Measurements from ENCODE around the gene MLKL.

Gene MLKL

GRCh38 chr16:74700438-74701225, at the start of gene MLKL:
TSS of gene MLKL (minus strand) at chr16:74700862. CDS start at chr16:74695757, 5,105 bp downstream.
- DNase-seq: peak; percentile 59

- no peak for DNase-seq
These were observed 48.8 kb upstream of the MLKL start for GRCh38 chr16:74749291-74750055.

- no peak for DNase-seq
These were observed 48.0 kb upstream of the MLKL start for GRCh38 chr16:74748616-74749026.

DNA sequence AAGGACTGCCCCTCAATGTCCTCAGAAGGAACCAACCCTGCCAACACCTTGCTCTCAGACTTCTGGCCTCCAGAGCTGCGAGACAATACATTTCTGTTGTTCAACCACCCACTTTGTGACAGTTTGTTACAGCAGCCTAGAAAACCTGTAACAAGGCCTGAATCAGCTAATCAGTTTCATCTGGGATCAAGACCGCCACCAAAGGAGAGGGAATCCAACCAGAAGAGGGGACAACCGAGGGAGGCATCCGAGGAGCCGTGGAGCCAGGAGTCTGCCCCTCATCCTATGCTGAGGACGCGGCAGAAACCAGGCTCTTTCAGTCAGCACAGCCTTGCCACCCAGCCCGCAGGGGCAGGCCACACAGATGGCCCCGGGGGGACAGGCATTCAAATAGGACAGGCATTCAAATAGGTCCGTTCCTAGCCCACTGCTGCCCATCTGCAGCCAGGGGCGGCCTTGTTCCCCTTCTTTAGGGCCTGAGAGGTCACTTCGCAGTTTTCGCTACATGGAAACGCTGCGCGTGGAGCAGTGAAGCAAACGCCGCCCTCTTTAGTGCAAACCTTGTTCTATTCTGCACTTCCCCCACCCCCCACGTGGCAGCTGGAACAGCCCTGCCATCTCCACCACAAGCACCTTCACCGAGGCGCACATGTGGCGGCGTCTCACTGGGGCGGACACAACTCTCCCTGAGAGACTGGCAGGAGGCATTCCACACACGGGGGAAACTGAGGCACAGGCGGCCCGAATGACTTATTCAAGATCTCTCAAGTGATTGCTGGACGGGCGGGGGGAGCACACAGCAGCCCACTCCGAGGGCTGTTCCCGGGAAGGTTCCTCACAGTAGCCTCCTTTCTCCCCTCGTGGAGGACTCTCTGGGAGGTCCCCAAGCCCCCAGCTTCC, 47.3 kb upstream of the MLKL start:
- DNase-seq: no peak

- DNase-seq: no peak
These were observed 45.3 kb upstream of the MLKL start for GRCh38 chr16:74745926-74746325.

DNA sequence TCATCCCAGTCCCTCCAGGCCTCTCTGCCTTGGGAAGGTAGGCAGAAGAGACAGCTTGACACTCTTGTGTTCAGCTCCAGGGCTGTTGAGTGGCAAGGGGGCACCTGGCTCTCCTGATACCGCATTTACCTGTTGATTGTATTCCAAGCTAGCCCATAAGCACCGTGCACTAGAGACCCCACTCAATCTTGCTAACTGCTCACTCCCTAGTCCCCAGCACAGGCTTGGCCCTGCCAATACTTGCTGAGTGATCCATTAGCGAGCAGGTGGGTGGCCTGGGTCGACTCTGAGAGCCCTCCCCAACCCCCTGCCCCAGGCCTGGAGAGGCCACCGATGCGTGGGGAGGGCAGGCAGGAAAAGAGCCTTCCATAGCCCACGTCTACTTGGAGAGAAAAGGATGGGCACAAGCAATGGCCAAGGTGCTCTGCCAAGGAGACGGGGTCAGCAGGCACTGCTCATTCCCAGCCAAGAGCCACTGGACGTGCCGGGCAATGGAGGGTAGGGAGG, 44.5 kb upstream of the MLKL start:
- DNase-seq: no peak

- no peak for DNase-seq
These were observed 43.9 kb upstream of the MLKL start for GRCh38 chr16:74744566-74744965.

- no peak for DNase-seq
These were observed 43.1 kb upstream of the MLKL start for GRCh38 chr16:74743668-74744299.

DNA sequence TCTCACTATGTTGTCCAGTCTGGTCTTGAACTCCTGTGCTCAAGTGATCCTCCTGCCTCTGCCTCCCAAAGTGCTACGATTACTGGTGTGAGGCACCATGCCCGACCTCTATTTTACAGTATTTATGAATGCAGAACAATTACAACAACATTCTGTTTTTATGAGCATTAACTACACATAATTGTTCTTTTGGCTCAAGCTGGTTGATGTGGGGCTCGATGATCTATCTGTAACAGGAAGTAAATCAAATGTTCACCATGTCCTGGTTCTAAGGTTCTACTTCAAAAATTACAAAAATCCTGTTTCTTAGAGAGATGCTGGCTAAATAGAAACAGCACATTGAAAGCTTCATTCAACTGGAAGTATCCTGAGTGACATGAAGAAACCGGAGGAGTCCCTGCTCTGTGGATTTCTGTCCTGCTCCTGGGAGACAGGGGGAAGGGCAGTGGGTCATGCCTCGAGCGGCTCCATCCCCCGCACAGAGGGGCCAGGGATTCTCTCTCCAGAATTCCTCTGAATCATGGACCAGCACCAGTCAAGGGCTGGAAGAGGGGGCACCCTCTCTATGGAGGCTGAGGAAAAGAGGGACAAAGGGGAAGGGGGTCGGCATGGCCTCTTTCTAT, 42.5 kb upstream of the MLKL start:
- DNase-seq: no peak

DNA sequence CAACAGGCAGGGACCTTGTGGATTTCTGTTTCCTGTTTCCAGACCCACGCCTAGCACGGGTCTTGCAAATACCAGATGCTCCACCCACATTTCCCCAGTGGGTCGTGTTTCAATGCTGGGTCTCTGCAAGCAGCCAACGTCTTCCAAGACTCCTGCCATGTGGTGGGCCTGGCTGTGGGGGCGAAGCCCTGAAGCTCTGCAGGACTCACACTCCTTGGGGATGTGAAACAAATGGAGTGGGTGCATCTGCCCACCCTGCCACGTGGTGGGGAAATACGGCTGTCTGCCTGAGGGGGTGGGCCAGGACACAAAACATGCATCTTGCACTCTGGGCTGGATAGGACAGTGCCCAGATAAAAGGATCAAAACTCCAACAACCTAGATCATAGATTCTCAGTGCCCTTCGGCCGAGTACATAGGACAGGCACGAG, 41.4 kb upstream of the MLKL start:
- no peak for DNase-seq

- no peak for DNase-seq
These were observed 40.2 kb upstream of the MLKL start for GRCh38 chr16:74740795-74741304.

- no peak for DNase-seq
These were observed 38.6 kb upstream of the MLKL start for GRCh38 chr16:74739275-74739674.

DNA sequence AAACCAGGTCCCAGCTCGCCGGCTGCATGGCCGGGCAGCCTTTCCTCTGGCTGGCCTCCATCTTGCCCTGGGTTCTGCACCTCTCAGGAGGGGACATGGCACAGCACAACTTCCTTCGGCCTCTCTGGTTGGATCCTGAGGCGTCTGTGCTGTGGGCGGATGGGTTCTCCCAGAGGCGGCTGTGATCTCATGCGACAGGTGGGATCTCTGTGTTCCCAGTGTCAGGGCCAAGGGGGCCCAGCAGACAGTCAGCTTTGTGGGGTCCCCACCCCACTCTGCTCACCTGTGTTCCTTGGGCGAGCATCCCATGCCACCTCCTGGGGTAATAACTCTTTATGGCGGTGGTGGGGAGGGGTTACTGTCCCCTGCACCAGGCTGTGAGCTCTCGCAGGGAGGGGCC, 38.2 kb upstream of the MLKL start:
- DNase-seq: no peak

- no peak for DNase-seq
These were observed 37.5 kb upstream of the MLKL start for GRCh38 chr16:74738113-74738541.

- no peak for DNase-seq
These were observed 36.9 kb upstream of the MLKL start for GRCh38 chr16:74737521-74737920.

- no peak for DNase-seq
These were observed 36.0 kb upstream of the MLKL start for GRCh38 chr16:74736531-74737157.

DNA sequence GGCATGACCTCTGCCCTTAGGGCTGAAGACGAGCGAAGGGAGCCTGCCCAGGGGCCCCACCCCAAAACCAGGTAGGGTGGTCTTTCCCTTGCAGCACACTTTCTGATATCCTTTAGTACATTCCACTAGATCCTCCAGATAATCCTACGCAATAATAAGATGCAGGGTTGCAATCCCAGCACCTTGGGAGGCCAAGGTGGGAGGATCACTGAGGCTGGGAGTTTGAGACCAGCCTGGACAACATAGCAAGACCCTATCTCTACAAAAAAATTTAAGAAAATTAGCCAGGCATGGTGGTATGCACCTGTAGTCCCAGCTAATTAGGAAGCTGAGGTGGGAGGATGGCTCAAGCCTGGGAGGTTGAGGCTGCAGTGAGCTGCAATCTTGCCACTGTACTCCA, 34.9 kb upstream of the MLKL start:
- DNase-seq: no peak

- DNase-seq: no peak
These were observed 34.4 kb upstream of the MLKL start for GRCh38 chr16:74735162-74735452.

DNA sequence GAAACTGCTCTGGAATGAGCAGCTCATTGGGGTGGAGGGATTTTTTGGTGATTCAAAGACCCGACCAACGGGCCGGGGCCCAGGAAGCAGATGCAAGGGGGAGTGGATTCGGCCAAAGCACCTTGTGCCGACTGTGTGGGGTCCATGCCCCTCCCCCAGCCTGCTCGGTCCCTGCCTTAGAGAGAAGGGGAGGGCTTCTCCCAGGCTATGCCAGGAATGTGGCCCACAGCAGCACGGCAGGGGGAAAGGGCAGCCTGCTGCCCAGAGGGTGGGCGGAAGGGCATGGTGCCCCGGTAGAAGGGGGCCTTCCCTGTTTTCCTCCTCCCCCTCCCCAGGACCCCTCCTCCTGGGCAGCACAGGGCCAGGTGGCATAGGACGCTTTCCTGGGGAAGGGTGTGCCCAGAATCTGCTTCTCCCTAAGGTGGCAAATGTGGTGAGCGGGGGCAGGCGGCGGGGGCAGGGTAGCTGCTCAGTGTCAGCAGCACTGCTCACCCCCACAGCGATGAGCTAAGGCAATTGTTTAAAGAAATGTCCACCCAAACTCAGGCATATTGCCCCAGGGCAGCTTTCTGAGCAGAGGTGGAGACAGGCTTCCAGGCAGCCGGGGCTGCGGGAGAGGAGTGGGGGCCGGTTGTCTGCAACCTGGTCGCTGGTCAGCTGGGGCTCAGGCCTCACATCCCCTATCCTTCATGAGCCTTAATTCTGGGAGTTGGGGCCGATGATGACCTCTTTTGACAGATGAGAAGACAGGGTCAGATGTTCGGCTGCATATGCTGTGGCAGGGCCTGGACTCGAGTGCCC, 33.9 kb upstream of the MLKL start:
- DNase-seq: no peak

DNA sequence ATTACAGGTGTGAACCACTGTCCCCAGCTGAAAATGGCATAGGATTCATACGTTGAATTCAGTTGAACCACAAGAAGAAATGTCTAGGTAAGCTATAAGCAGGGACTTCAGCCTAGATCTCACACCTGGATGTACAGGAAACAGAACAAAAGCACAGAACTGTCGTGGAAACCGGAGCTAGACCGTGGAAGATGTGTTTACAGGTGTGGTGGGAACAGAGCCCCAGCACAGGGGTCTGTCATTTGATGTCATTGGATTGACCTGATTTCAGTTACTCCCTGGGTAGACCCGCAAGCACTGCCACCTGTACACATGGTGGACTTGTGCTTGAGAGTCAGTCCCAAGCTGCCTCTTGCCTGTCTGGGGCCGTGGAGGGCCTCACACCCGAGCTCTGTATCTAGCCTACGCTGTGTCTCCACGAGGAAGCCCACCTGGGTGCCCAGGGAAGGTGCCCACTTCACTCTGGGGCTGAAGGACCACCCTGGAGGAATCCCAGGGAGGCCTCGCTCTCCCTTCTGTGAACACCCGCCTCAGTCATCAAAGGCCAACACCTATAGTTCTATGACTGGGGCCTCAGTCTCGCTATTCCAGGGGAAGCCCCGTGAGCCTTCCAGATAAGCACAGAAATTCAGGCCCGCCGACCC, 32.2 kb upstream of the MLKL start:
- DNase-seq: no peak
